Ovary (tissue), 3 donors: ENCODE results near the gene TXNIP.

Experiments
- CTCF ChIP-seq, 3 donors: fragments of 450-650 bp in 2 of 3; fragments of 200-600 bp in 1 of 3; IDR thresholded peaks; one replicate each; pipeline versions ENCODE4 v1.5.1 to v1.8.0; 2016 to 2022; ENCODE audit warnings: antibody characterized with exemption in 3 of 3, mild to moderate bottlenecking in 1 of 3
- POLR2A ChIP-seq: fragments of 450-650 bp; IDR thresholded peaks from one replicate; pipeline ENCODE4 v1.6.1; 2017; ENCODE audit warnings: antibody characterized with exemption, mild to moderate bottlenecking, moderate library complexity
- donor health status: DM: no; HTN: no; CAD: no.

- TF ChIP-seq CTCF (IDR thresholded peaks at IDR 0.05): no peak
- TF ChIP-seq POLR2A: no peak
Observed at GRCh38 chr1:145985502-145986439, 10.6 kb downstream of the TXNIP start.
